K562 (cell line): Measurements from ENCODE around the gene C22orf31. TPM values are rescaled to one million over a fixed set of nuclear protein-coding genes. Genes with fewer than 3 reads are reported as not detected.

Source experiments
- polyA plus RNA-seq, 8 experiments: library from polyadenylated mRNA; depleted of rRNA in 4 of 8; stranded (reverse) in 5 of 8; unstranded in 3 of 8; fragments of >200 nt; fragmentation: Nextera tagmentation in 2 of 8; fragmentation: Illumina TruSeq in 1 of 8; extraction: Ambion mirVana in 2 of 8; extraction: Trizol in 1 of 8; gene quantifications; 2 replicates each; pipeline versions ENCODE4 v1.2.1 to v1.2.3, GENCODE V29; 2011 to 2014; ENCODE audit warnings: inconsistent platforms in 1 of 8, missing spikeins in 1 of 8
- total RNA-seq, 7 experiments: library from RNA; depleted of rRNA in 6 of 7; stranded (reverse); fragments of >200 nt in 6 of 7; fragmentation: Illumina TruSeq in 2 of 7; extraction: Trizol in 2 of 7; gene quantifications; 2 replicates each; pipeline versions ENCODE4 v1.2.1 to v1.2.3, GENCODE V29; 2011 to 2021; ENCODE audit warnings: low replicate concordance in 1 of 7

Gene C22orf31
- total and polyA plus RNA-seq, 9 of the 15 experiments (the other 6 are each of a cell fraction or from before 2014, with no cell fraction given) = not detected

Other genes starting within 250 kb of the C22orf31 start
- 2.6 and 3.5 TPM in 2 replicates for gene ZNRF3, start 178.3 kb downstream of the C22orf31 start, total RNA-seq (2014; rRNA removed)
- 1.5 and 1.6 TPM in 2 replicates for gene ZNRF3, start 178.3 kb downstream of the C22orf31 start, total RNA-seq (2014; rRNA removed; fragmentation: Illumina TruSeq; extraction: Trizol)
- gene ZNRF3, start 178.3 kb downstream of the C22orf31 start, total RNA-seq (2015; rRNA removed; fragmentation: Illumina TruSeq; extraction: Trizol) = 2.0 and 2.3 TPM in 2 replicates
- 5.9 and 6.1 TPM in 2 replicates for gene ZNRF3, start 178.3 kb downstream of the C22orf31 start, total RNA-seq (2021)
- gene ZNRF3, start 178.3 kb downstream of the C22orf31 start, polyA plus RNA-seq (2011; rRNA removed) = 1.0 and 1.1 TPM in 2 replicates
- 1.7 and 2.4 TPM in 2 replicates for gene ZNRF3, start 178.3 kb downstream of the C22orf31 start, polyA plus RNA-seq (2014; fragmentation: Illumina TruSeq; extraction: Trizol)
- under 1 TPM; 0.41 to 0.58 TPM for gene ZNRF3, start 178.3 kb downstream of the C22orf31 start, polyA plus RNA-seq (2014; fragmentation: Nextera tagmentation; extraction: Ambion mirVana)
- 2.9 and 4.2 TPM in 2 replicates for gene ZNRF3, start 178.3 kb downstream of the C22orf31 start, polyA plus RNA-seq (2014; rRNA removed)
- 3.8 and 5.1 TPM in 2 replicates for gene KREMEN1, start 11.2 kb upstream of the C22orf31 start, total RNA-seq (2014; rRNA removed)
- 3.8 and 4.3 TPM in 2 replicates for gene KREMEN1, start 11.2 kb upstream of the C22orf31 start, total RNA-seq (2014; rRNA removed; fragmentation: Illumina TruSeq; extraction: Trizol)
- 5.0 and 6.1 TPM in 2 replicates for gene KREMEN1, start 11.2 kb upstream of the C22orf31 start, total RNA-seq (2015; rRNA removed; fragmentation: Illumina TruSeq; extraction: Trizol)
- 8.8 and 11.5 TPM in 2 replicates for gene KREMEN1, start 11.2 kb upstream of the C22orf31 start, total RNA-seq (2021)
- gene KREMEN1, start 11.2 kb upstream of the C22orf31 start, polyA plus RNA-seq (2011; rRNA removed) = 2.2 and 3.2 TPM in 2 replicates
- gene KREMEN1, start 11.2 kb upstream of the C22orf31 start, polyA plus RNA-seq (2014; fragmentation: Illumina TruSeq; extraction: Trizol) = 8.9 and 10.1 TPM in 2 replicates
- 1 to 10 TPM in 1 of 2 experiments, under 1 TPM in 1; 0.69 to 1.3 TPM for gene KREMEN1, start 11.2 kb upstream of the C22orf31 start, polyA plus RNA-seq (2014; fragmentation: Nextera tagmentation; extraction: Ambion mirVana)
- 4.5 and 4.9 TPM in 2 replicates for gene KREMEN1, start 11.2 kb upstream of the C22orf31 start, polyA plus RNA-seq (2014; rRNA removed)
- gene EMID1, start 144.1 kb upstream of the C22orf31 start, total RNA-seq (2014; rRNA removed) = 5.5 and 6.9 TPM in 2 replicates
- 0.80 and 0.91 TPM in 2 replicates for gene EMID1, start 144.1 kb upstream of the C22orf31 start, total RNA-seq (2014; rRNA removed; fragmentation: Illumina TruSeq; extraction: Trizol)
- 3.0 TPM in 2 replicates for gene EMID1, start 144.1 kb upstream of the C22orf31 start, total RNA-seq (2015; rRNA removed; fragmentation: Illumina TruSeq; extraction: Trizol)
- 5.7 and 7.2 TPM in 2 replicates for gene EMID1, start 144.1 kb upstream of the C22orf31 start, total RNA-seq (2021)
- 2.7 and 3.0 TPM in 2 replicates for gene EMID1, start 144.1 kb upstream of the C22orf31 start, polyA plus RNA-seq (2011; rRNA removed)
- 1.6 and 2.6 TPM in 2 replicates for gene EMID1, start 144.1 kb upstream of the C22orf31 start, polyA plus RNA-seq (2014; fragmentation: Illumina TruSeq; extraction: Trizol)
- gene EMID1, start 144.1 kb upstream of the C22orf31 start, polyA plus RNA-seq (2014; fragmentation: Nextera tagmentation; extraction: Ambion mirVana) = under 1 TPM; 0.15 to 0.17 TPM
- 4.9 and 6.9 TPM in 2 replicates for gene EMID1, start 144.1 kb upstream of the C22orf31 start, polyA plus RNA-seq (2014; rRNA removed)
- gene RHBDD3, start 206.2 kb upstream of the C22orf31 start, total RNA-seq (2014; rRNA removed) = 30.9 and 37.1 TPM in 2 replicates
- gene RHBDD3, start 206.2 kb upstream of the C22orf31 start, total RNA-seq (2014; rRNA removed; fragmentation: Illumina TruSeq; extraction: Trizol) = 7.3 and 8.5 TPM in 2 replicates
- 18.0 and 20.8 TPM in 2 replicates for gene RHBDD3, start 206.2 kb upstream of the C22orf31 start, total RNA-seq (2015; rRNA removed; fragmentation: Illumina TruSeq; extraction: Trizol)
- 29.9 and 30.3 TPM in 2 replicates for gene RHBDD3, start 206.2 kb upstream of the C22orf31 start, total RNA-seq (2021)
- 14.0 and 17.4 TPM in 2 replicates for gene RHBDD3, start 206.2 kb upstream of the C22orf31 start, polyA plus RNA-seq (2011; rRNA removed)
- gene RHBDD3, start 206.2 kb upstream of the C22orf31 start, polyA plus RNA-seq (2014; fragmentation: Illumina TruSeq; extraction: Trizol) = 10.2 and 20.1 TPM in 2 replicates
- gene RHBDD3, start 206.2 kb upstream of the C22orf31 start, polyA plus RNA-seq (2014; fragmentation: Nextera tagmentation; extraction: Ambion mirVana) = 1 to 10 TPM in 1 of 2 experiments, under 1 TPM in 1; 0.32 to 1.2 TPM
- gene RHBDD3, start 206.2 kb upstream of the C22orf31 start, polyA plus RNA-seq (2014; rRNA removed) = 35.6 and 39.3 TPM in 2 replicates
- gene EWSR1, start 206.4 kb upstream of the C22orf31 start, total RNA-seq (2014; rRNA removed) = 283 and 302 TPM in 2 replicates
- gene EWSR1, start 206.4 kb upstream of the C22orf31 start, total RNA-seq (2014; rRNA removed; fragmentation: Illumina TruSeq; extraction: Trizol) = 131 and 132 TPM in 2 replicates
- gene EWSR1, start 206.4 kb upstream of the C22orf31 start, total RNA-seq (2015; rRNA removed; fragmentation: Illumina TruSeq; extraction: Trizol) = 172 and 181 TPM in 2 replicates
- 233 and 254 TPM in 2 replicates for gene EWSR1, start 206.4 kb upstream of the C22orf31 start, total RNA-seq (2021)
- 239 and 279 TPM in 2 replicates for gene EWSR1, start 206.4 kb upstream of the C22orf31 start, polyA plus RNA-seq (2011; rRNA removed)
- 375 and 450 TPM in 2 replicates for gene EWSR1, start 206.4 kb upstream of the C22orf31 start, polyA plus RNA-seq (2014; fragmentation: Illumina TruSeq; extraction: Trizol)
- gene EWSR1, start 206.4 kb upstream of the C22orf31 start, polyA plus RNA-seq (2014; fragmentation: Nextera tagmentation; extraction: Ambion mirVana) = 100 to 1,000 TPM in 1 of 2 experiments, 10 to 100 TPM in 1; 83.3 to 101 TPM
- gene EWSR1, start 206.4 kb upstream of the C22orf31 start, polyA plus RNA-seq (2014; rRNA removed) = 245 and 263 TPM in 2 replicates
- gene GAS2L1, start 244.8 kb upstream of the C22orf31 start, total RNA-seq (2014; rRNA removed) = 7.0 and 9.5 TPM in 2 replicates
- gene GAS2L1, start 244.8 kb upstream of the C22orf31 start, total RNA-seq (2014; rRNA removed; fragmentation: Illumina TruSeq; extraction: Trizol) = 1.3 and 1.5 TPM in 2 replicates
- 4.8 and 5.4 TPM in 2 replicates for gene GAS2L1, start 244.8 kb upstream of the C22orf31 start, total RNA-seq (2015; rRNA removed; fragmentation: Illumina TruSeq; extraction: Trizol)
- gene GAS2L1, start 244.8 kb upstream of the C22orf31 start, total RNA-seq (2021) = 19.7 and 21.4 TPM in 2 replicates
- gene GAS2L1, start 244.8 kb upstream of the C22orf31 start, polyA plus RNA-seq (2011; rRNA removed) = 3.2 and 5.1 TPM in 2 replicates
- 2.4 and 6.6 TPM in 2 replicates for gene GAS2L1, start 244.8 kb upstream of the C22orf31 start, polyA plus RNA-seq (2014; fragmentation: Illumina TruSeq; extraction: Trizol)
- under 1 TPM; 0.56 to 0.94 TPM for gene GAS2L1, start 244.8 kb upstream of the C22orf31 start, polyA plus RNA-seq (2014; fragmentation: Nextera tagmentation; extraction: Ambion mirVana)
- 14.3 and 17.2 TPM in 2 replicates for gene GAS2L1, start 244.8 kb upstream of the C22orf31 start, polyA plus RNA-seq (2014; rRNA removed)